Measurements from ENCODE around the gene UACA. TPM values are rescaled to one million over a fixed set of nuclear protein-coding genes. Genes with fewer than 3 reads are reported as not detected.

UACA gene
- total and polyA plus RNA-seq, 9 of the 15 experiments (the other 6 are each of a cell fraction or from before 2014, with no cell fraction given): 0.06 to 0.33 (median 0.15) TPM; not detected in 5

GRCh38 chr15:70712271-70712670, 51.1 kb downstream of the UACA start:
- no peak overlapping the region for H3K27ac ChIP-seq (ENCODE audit: extremely low read depth, low read depth, low read length)
- POLR2A ChIA-PET: no interaction called here
- no peak overlapping the region for H3K9ac ChIP-seq (ENCODE audit: insufficient read depth in 1 of 2, low read depth in 2 of 2, low read length in 2 of 2)
- H3K36me3 ChIP-seq (ENCODE audit: control insufficient read depth, insufficient read depth, low read length): no peaks in the 10 kb centered on the region
- H3K9me3 ChIP-seq (replicated peaks; ENCODE audit: control insufficient read depth, insufficient read depth, low read depth, low read length): no peaks in the 10 kb centered on the region
- no peaks in the 10 kb centered on the region for H4K20me1 ChIP-seq (replicated peaks; ENCODE audit: control insufficient read depth, insufficient read depth, low read length)
- ATAC-seq (no peak), FAIRE-seq (no peak), DNase-seq (ENCODE audit: extremely low read depth in 1 of 4, low spot score in 3 of 4) (no peak)
- in situ Hi-C loops (cut with MboI): no loop called here
- BruUV-seq (replicated peaks): no TSS peak
- 0 out of 5 replicates have a peak, but pooled peaks cover 0 to 4% of the 10 kb centered on the region in 2 experiments for H3K27me3 ChIP-seq (ENCODE audit: control insufficient read depth in 2 of 2, insufficient read depth in 2 of 2, low read length in 2 of 2)
- H2AFZ ChIP-seq (ENCODE audit: low read depth, low read length): no peak overlapping the region
- WGBS (ENCODE audit: insufficient coverage, low coverage, missing lambda C conversion rate): 0% methylated on average over 3 of the region's 3 CpGs
- H3K4me3 ChIP-seq: no peak overlapping the region
- TF ChIP-seq SFPQ (IDR thresholded peaks at IDR 0.05; ENCODE audit: low read depth, low read length) (no peak), ELK3 (CRISPR knock-in tag; IDR thresholded peaks at IDR 0.05) (no peak), MTF1 (CRISPR knock-in tag; IDR thresholded peaks at IDR 0.05; ENCODE audit: borderline replicate concordance) (no peak), TSC22D4 (tag; IDR thresholded peaks at IDR 0.05) (no peak), KLF16 (IDR thresholded peaks at IDR 0.05) (no peak), CREBBP (IDR thresholded peaks at IDR 0.05; ENCODE audit: low read depth, low read length) (no peak), ATF2 (CRISPR knock-in tag; IDR thresholded peaks at IDR 0.05) (no peak), GTF2B (IDR thresholded peaks at IDR 0.05; ENCODE audit: extremely low read depth, insufficient read length) (no peak), GTF2E2 (tag; IDR thresholded peaks at IDR 0.05) (no peak), ZBED1 (IDR thresholded peaks at IDR 0.05) (no peak), ZZZ3 (IDR thresholded peaks at IDR 0.05) (no peak), PTRF (tag; IDR thresholded peaks at IDR 0.05) (no peak), ZNF12 (CRISPR knock-in tag; IDR thresholded peaks at IDR 0.05) (no peak), SOX6 (IDR thresholded peaks at IDR 0.05) (no peak)
- H3K9me1 ChIP-seq (ENCODE audit: control insufficient read depth, insufficient read depth, low read length): no peaks in the 10 kb centered on the region
- H3K79me2 ChIP-seq (ENCODE audit: control insufficient read depth, insufficient read depth, low read length): no peaks in the 10 kb centered on the region
- intact Hi-C loops (cut with micrococcal nuclease): no loop called here
- H3K4me2 ChIP-seq (ENCODE audit: insufficient read depth, low read length): no peak overlapping the region
- H3K4me1 ChIP-seq (replicated peaks in 1 of 2; ENCODE audit: control insufficient read depth in 2 of 2, insufficient read depth in 2 of 2, low read length in 2 of 2): no peaks in the 10 kb centered on the region
- CTCF ChIA-PET (ENCODE audit: low intra/inter-chr PET ratio): no interaction called here

Data from K562 (cell line).